Lung (tissue), 12 donors: ENCODE measurements around the gene LGI4. TPM values are rescaled to one million over a fixed set of nuclear protein-coding genes. Genes with fewer than 3 reads are reported as not detected.

Experiments used
- ATAC-seq: fragments of 200-7000 bp; cut with Tn5 transposase; one replicate; pipeline ENCODE4 v1.9.1; 2020; ENCODE audit warnings: moderate number of reproducible peaks; ENCODE audit not compliant: insufficient read depth, low FRiP score
- DNase-seq, 3 donors: peaks; one replicate each; pipeline ENCODE4 v3.0.0-alpha.2; 2013 to 2017
- H3K27ac ChIP-seq, 2 donors: one replicate each; pipeline ENCODE4 v1.5.1; 2013; ENCODE audit warnings: mild to moderate bottlenecking in 2 of 2, moderate library complexity in 2 of 2, control low read depth in 1 of 2, inconsistent platforms in 1 of 2, low read depth in 1 of 2, low read length in 1 of 2
- H3K27me3 ChIP-seq, 3 donors: one replicate each; pipeline ENCODE4 v1.5.1; 2013; ENCODE audit warnings: low read length in 2 of 3; ENCODE audit not compliant: control insufficient read depth in 3 of 3, insufficient read depth in 3 of 3
- H3K36me3 ChIP-seq, 4 donors: one replicate each; pipeline ENCODE4 v1.5.1; 2013; ENCODE audit warnings: low read length in 4 of 4, mild to moderate bottlenecking in 1 of 4, moderate library complexity in 1 of 4; ENCODE audit not compliant: control insufficient read depth in 4 of 4, insufficient read depth in 4 of 4
- H3K4me1 ChIP-seq, 5 donors: one replicate each; pipeline ENCODE4 v1.5.1; 2013; ENCODE audit warnings: low read length in 5 of 5, mild to moderate bottlenecking in 2 of 5, moderate library complexity in 1 of 5; ENCODE audit not compliant: control insufficient read depth in 5 of 5, insufficient read depth in 5 of 5
- H3K4me3 ChIP-seq: one replicate; pipeline ENCODE4 v1.5.1; 2013; ENCODE audit warnings: mild to moderate bottlenecking, control low read depth, moderate library complexity
- H3K9ac ChIP-seq, 2 donors: one replicate each; pipeline ENCODE4 v1.5.1; 2013; ENCODE audit warnings: low read length in 2 of 2, control low read depth in 1 of 2; ENCODE audit not compliant: insufficient read depth in 1 of 2
- H3K9me3 ChIP-seq, 4 donors: one replicate each; pipeline ENCODE4 v1.5.1; 2013; ENCODE audit warnings: low read length in 3 of 4, mild to moderate bottlenecking in 1 of 4, moderate library complexity in 1 of 4; ENCODE audit not compliant: control insufficient read depth in 4 of 4, insufficient read depth in 3 of 4
- WGBS, 2 donors: extraction: QIAGEN DNeasy Blood & Tissue Kit; methylation state at CpG; one replicate each; pipeline ENCODE4 v1.1.7; 2013; 5-methylcytosine and 5-hydroxymethylcytosine counted together
- polyA plus RNA-seq, 2 donors: library from polyadenylated mRNA; stranded (reverse); fragments of 200-250 nt; gene quantifications; one replicate each; pipeline ENCODE4 v1.2.1, GENCODE V29; 2013
- total RNA-seq, 2 donors: library from RNA; depleted of rRNA in 1 of 2; stranded (reverse); fragments of >200 nt in 1 of 2; gene quantifications; one replicate each; pipeline ENCODE4 v1.2.1, GENCODE V29; 2014 to 2021
- TF ChIP-seq, protein P1 (sequence below): IDR thresholded peaks from 2 replicates; pipeline ENCODE4 v1.5.1; 2012; ENCODE audit warnings: mild to moderate bottlenecking; ENCODE audit errors: control extremely low read depth, extremely low read depth
- donor health status: control.
- donor health status: control.
- donor health status: Bipolar disorder and iron deficiency.
- donor health status: healthy.
- donor health status: DM: yes; HTN: yes; CAD: no.

LGI4 gene
- total and polyA plus RNA-seq, 4 donors, result 1.6 to 11.2 (median 4.1) TPM

DNA sequence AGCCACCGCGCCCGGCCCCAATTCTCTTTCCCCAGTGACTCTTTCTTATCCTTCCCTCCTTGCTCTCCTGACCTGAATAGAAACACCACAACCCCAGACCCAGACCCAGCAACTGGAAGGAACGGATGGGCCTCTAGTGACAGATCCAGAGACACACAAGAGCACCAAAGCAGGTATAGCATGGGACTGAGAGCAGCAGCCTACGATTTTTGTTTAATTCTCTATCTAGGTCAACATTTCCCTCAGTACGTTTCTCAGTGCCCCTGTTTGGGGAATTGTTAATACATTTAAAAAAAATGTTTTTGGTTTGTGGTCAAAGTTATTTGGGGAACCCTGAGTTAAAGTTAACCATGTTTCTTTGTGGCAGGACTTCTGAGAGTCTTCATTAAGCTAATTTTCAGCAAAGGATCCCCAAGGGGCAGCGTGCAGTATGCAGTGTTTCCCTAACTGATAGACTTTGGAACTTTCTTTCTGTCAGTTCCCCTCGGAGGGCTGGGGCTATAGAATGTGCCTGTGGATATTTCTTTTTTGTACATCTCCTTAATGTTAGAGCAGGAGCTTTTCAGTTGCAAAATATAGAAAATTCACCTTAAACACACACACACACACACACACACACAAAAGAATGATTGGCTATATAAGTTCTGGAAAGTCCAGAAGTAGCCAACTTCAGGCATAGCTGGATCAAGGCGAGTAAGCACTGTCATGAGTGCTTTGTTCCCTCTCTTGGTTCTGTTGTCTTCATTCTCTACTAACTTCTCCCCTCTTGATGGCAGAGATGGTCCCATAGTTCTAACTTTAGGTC, 26.0 kb upstream of the LGI4 start:
- WGBS, 2 donors, result 92 to 95% methylated on average over 9 of the region's 9 CpGs
- no peak for DNase-seq
- no peak for ATAC-seq
- Histone ChIP-seq H3K27me3 (peaks cover 0 to 14% (median 2%) of the 10 kb centered on the region in 3 donors), H3K27ac (no peak overlapping the region), H3K9ac (no peak overlapping the region), H3K9me3 (peaks cover 0 to 22% (median 6%) of the 10 kb centered on the region in 4 donors), H3K4me3 (no peak overlapping the region), H3K4me1 (peaks cover 0 to 5% (median 0%) of the 10 kb centered on the region in 5 donors), H3K36me3 (peaks cover 0 to 55% (median 6%) of the 10 kb centered on the region in 4 donors)
- TF ChIP-seq, protein P1, sequence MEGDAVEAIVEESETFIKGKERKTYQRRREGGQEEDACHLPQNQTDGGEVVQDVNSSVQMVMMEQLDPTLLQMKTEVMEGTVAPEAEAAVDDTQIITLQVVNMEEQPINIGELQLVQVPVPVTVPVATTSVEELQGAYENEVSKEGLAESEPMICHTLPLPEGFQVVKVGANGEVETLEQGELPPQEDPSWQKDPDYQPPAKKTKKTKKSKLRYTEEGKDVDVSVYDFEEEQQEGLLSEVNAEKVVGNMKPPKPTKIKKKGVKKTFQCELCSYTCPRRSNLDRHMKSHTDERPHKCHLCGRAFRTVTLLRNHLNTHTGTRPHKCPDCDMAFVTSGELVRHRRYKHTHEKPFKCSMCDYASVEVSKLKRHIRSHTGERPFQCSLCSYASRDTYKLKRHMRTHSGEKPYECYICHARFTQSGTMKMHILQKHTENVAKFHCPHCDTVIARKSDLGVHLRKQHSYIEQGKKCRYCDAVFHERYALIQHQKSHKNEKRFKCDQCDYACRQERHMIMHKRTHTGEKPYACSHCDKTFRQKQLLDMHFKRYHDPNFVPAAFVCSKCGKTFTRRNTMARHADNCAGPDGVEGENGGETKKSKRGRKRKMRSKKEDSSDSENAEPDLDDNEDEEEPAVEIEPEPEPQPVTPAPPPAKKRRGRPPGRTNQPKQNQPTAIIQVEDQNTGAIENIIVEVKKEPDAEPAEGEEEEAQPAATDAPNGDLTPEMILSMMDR, result no peak

DNA sequence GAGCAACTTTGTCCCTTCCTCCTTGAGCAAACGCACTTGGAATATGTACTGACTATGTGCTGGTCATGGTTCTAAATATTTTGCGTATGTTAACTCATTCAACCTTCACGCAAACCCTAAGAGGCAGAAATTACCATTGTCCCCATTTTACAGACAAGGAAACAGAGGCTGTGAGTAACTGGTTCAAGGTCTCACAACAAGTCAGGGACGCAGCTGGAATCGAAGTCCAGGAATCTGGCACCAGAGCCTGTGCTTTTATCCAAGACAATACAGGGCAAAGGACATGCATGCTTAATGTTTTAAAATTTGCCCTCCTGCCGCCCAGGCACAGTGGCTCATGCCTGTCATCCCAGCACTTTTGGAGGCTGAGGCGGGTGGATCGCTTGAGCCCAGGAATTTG, 24.7 kb upstream of the LGI4 start:
- ATAC-seq (no peak), DNase-seq (no peak)
- Histone ChIP-seq H3K9me3 (peaks cover 0 to 20% (median 4%) of the 10 kb centered on the region in 4 donors), H3K4me1 (peaks cover 0 to 9% (median 2%) of the 10 kb centered on the region in 5 donors), H3K27ac (no peak overlapping the region), H3K36me3 (peaks cover 0 to 50% (median 5%) of the 10 kb centered on the region in 4 donors), H3K4me3 (no peak overlapping the region), H3K9ac (no peak overlapping the region), H3K27me3 (peaks cover 0 to 20% (median 7%) of the 10 kb centered on the region in 3 donors)
- TF ChIP-seq, protein P1, result no peak
- WGBS, 2 donors, result 91 to 94% methylated on average over 8 of the region's 8 CpGs

DNA sequence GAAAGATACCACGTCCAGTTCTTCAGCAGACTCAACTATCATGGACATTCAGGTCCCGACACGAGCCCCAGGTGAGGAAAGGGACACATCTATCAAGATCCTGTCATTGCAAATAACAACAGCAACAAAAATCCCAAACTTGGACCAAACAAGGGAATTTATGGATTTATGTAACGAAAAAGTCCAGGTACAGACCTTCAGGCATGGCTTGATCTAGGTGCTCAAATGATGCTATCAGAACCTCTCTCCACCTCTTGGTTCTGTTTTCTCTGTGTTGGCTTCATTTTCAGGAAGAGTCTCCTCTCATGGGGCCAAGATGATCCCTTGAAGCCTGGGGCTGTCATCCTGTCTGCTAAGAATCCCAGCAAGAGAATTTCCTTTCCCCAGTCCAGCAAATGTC, 22.6 kb upstream of the LGI4 start:
- H3K9ac ChIP-seq, result no peak overlapping the region
- TF ChIP-seq, protein P1, result no peak
- DNase-seq (no peak), ATAC-seq (no peak)
- H3K27ac ChIP-seq, result no peak overlapping the region
- peaks cover 0 to 13% (median 10%) of the 10 kb centered on the region in 5 donors for H3K4me1 ChIP-seq
- peaks cover 0 to 6% (median 0%) of the 10 kb centered on the region in 4 donors for H3K9me3 ChIP-seq
- H3K36me3 ChIP-seq, result peaks cover 0 to 34% (median 3%) of the 10 kb centered on the region in 4 donors
- 99 to 100% methylated on average over 4 of the region's 4 CpGs for WGBS, 2 donors
- no peak overlapping the region for H3K4me3 ChIP-seq
- H3K27me3 ChIP-seq, result peaks cover 0 to 38% (median 23%) of the 10 kb centered on the region in 3 donors
